Epithelial cell of esophagus (primary cell): ENCODE data around the gene B3GNT9.
A peak's percentile ranks its signal among the peaks of the same experiment; 100 is the strongest.

ENCODE experiments used
- DNase-seq: peaks from one replicate; pipeline ENCODE4 v3.0.0; 2010; ENCODE audit warnings: low read depth
- H3K4me3 ChIP-seq: 2 replicates; pipeline ENCODE4 v1.5.1; 2011; ENCODE audit warnings: mild to moderate bottlenecking, low read length, control low read depth
- CTCF ChIP-seq: IDR thresholded peaks from 2 replicates; pipeline ENCODE4 v1.5.1; 2011; ENCODE audit warnings: low read depth, mild to moderate bottlenecking, low read length, control low read depth, inconsistent platforms; ENCODE audit not compliant: insufficient read depth; ENCODE audit errors: missing control alignments

The B3GNT9 gene

GRCh38 chr16:67150833-67151396 is at the start of gene B3GNT9:
B3GNT9 (minus strand) TSS chr16:67150998; CDS start chr16:67150485, 513 bp downstream.
- no peak for TF ChIP-seq CTCF
- H3K4me3 ChIP-seq, result peak within 1 kb of the TSS; percentile 55
- peak; percentile 59 for DNase-seq

GRCh38 chr16:67200491-67200890 is 49.7 kb upstream of the B3GNT9 start:
- no peak for DNase-seq
- H3K4me3 ChIP-seq, result peak overlapping the region; percentile 87
- no peak for TF ChIP-seq CTCF

GRCh38 chr16:67199808-67200198 is 49.0 kb upstream of the B3GNT9 start:
- no peak for DNase-seq
- H3K4me3 ChIP-seq, result peak overlapping the region; percentile 87
- peak; percentile 26 for TF ChIP-seq CTCF

GRCh38 chr16:67199011-67199807 is 48.4 kb upstream of the B3GNT9 start, which contains the start of gene ELMO3:
ELMO3 (plus strand) TSS chr16:67199131; CDS start chr16:67199327, 196 bp downstream.
- TF ChIP-seq CTCF, result peak; percentile 51
- peak within 1 kb of the TSS; percentile 87 for H3K4me3 ChIP-seq
- peak; percentile 79 for DNase-seq

GRCh38 chr16:67198238-67198734 is 47.5 kb upstream of the B3GNT9 start:
- TF ChIP-seq CTCF, result peak; percentile 99
- peak; percentile 82 for DNase-seq
- H3K4me3 ChIP-seq, result peak overlapping the region; percentile 87

- TF ChIP-seq CTCF, result no peak
- H3K4me3 ChIP-seq, result no peak overlapping the region
- no peak for DNase-seq
Observed at GRCh38 chr16:67197704-67198103, 46.9 kb upstream of the B3GNT9 start.

GRCh38 chr16:67196881-67197280 is 46.1 kb upstream of the B3GNT9 start:
- no peak overlapping the region for H3K4me3 ChIP-seq

More at GRCh38 chr16:67196881-67197280, 46.1 kb upstream of the B3GNT9 start:
- TF ChIP-seq CTCF, result no peak
- DNase-seq, result no peak
